Measurements from ENCODE around the gene CD83.
"Not testable (repeated sequence)": the region's sequence is repeated elsewhere in the genome, so short reads cannot be mapped to it uniquely, and the experiment has no call there.

Gene CD83

GRCh38 chr6:14149739-14150130 lies 32.2 kb downstream of the CD83 start:
- no peak for DNase-seq (ENCODE audit: low spot score)

- DNase-seq (ENCODE audit: low spot score) = not testable (repeated sequence)
These were observed 33.7 kb downstream of the CD83 start for GRCh38 chr6:14151300-14151699.

- DNase-seq (ENCODE audit: low spot score) = no peak
These were observed 34.2 kb downstream of the CD83 start for GRCh38 chr6:14151773-14152172.

- DNase-seq (ENCODE audit: low spot score) = no peak
These were observed 35.7 kb downstream of the CD83 start for GRCh38 chr6:14153228-14153627.

- DNase-seq (ENCODE audit: low spot score) = no peak
These were observed 41.5 kb downstream of the CD83 start for GRCh38 chr6:14159090-14159489.

GRCh38 chr6:14162826-14163225 lies 45.3 kb downstream of the CD83 start:
- no peak for DNase-seq (ENCODE audit: low spot score)

- DNase-seq (ENCODE audit: low spot score) = no peak
These were observed 47.5 kb downstream of the CD83 start for GRCh38 chr6:14165091-14165490.

GRCh38 chr6:14166839-14167238 lies 49.3 kb downstream of the CD83 start:
- no peak for DNase-seq (ENCODE audit: low spot score)

- no peak for DNase-seq (ENCODE audit: low spot score)
These were observed 52.6 kb downstream of the CD83 start for GRCh38 chr6:14170128-14170527.

- DNase-seq (ENCODE audit: low spot score) = no peak
These were observed 55.0 kb downstream of the CD83 start for GRCh38 chr6:14172562-14172961.

GRCh38 chr6:14174226-14174625 lies 56.7 kb downstream of the CD83 start:
- no peak for DNase-seq (ENCODE audit: low spot score)

GRCh38 chr6:14174996-14175395 lies 57.4 kb downstream of the CD83 start:
- DNase-seq (ENCODE audit: low spot score) = no peak

GRCh38 chr6:14176429-14176828 lies 58.9 kb downstream of the CD83 start:
- no peak for DNase-seq (ENCODE audit: low spot score)

- DNase-seq (ENCODE audit: low spot score) = no peak
These were observed 60.0 kb downstream of the CD83 start for GRCh38 chr6:14177413-14178082.

GRCh38 chr6:14178083-14178445 lies 60.5 kb downstream of the CD83 start:
- no peak for DNase-seq (ENCODE audit: low spot score)

- no peak for DNase-seq (ENCODE audit: low spot score)
These were observed 63.0 kb downstream of the CD83 start for GRCh38 chr6:14180609-14181008.

- no peak for DNase-seq (ENCODE audit: low spot score)
These were observed 65.3 kb downstream of the CD83 start for GRCh38 chr6:14182916-14183315.

All from Ammon's horn (tissue), 1 donor.